ENCODE measurements around the gene KIAA0232.

The KIAA0232 gene

GRCh38 chr4:6772223-6772928, 10.2 kb upstream of the KIAA0232 start:
- Histone ChIP-seq H4K20me1 (ENCODE audit: control insufficient read depth, insufficient read depth, low read depth, low read length) (no peaks in the 10 kb centered on the region), H3K9me2 (replicated peaks; ENCODE audit: control insufficient read depth, low read length) (no peaks in the 10 kb centered on the region), H3F3A (ENCODE audit: control insufficient read depth, insufficient read depth) (no peaks in the 10 kb centered on the region), H3K27me3 (ENCODE audit: control insufficient read depth, low read length) (peaks cover 9% of the 10 kb centered on the region; the same call in 1 of the 2 replicates), H3K27ac (ENCODE audit: low read depth, low read length) (no peak overlapping the region), H3K79me2 (ENCODE audit: control insufficient read depth, low read length) (no peaks in the 10 kb centered on the region), H3K9me3 (ENCODE audit: control insufficient read depth, insufficient read depth, low read length) (no peaks in the 10 kb centered on the region), H3K36me3 (ENCODE audit: control insufficient read depth, low read length) (no peaks in the 10 kb centered on the region), H3K4me3 (ENCODE audit: low read length) (no peak overlapping the region), H3K4me2 (ENCODE audit: low read length) (no peak overlapping the region), H3K4me1 (ENCODE audit: control insufficient read depth, low read length) (peaks cover 10% of the 10 kb centered on the region)
- TF ChIP-seq EZH2phosphoT487 (IDR thresholded peaks at IDR 0.05; ENCODE audit: borderline replicate concordance, low read length) (no peak), CTCF (IDR thresholded peaks at IDR 0.05; ENCODE audit: low read depth, low read length, poor library complexity, severe bottlenecking) (no peak)

GRCh38 chr4:6773106-6773505, 9.4 kb upstream of the KIAA0232 start:
- Histone ChIP-seq H3K4me2 (ENCODE audit: low read length) (no peak overlapping the region), H3K27me3 (ENCODE audit: control insufficient read depth, low read length) (peaks cover 9% of the 10 kb centered on the region; the same call in 1 of the 2 replicates), H3K9me2 (replicated peaks; ENCODE audit: control insufficient read depth, low read length) (no peaks in the 10 kb centered on the region), H3K4me3 (ENCODE audit: low read length) (no peak overlapping the region), H3K9me3 (ENCODE audit: control insufficient read depth, insufficient read depth, low read length) (no peaks in the 10 kb centered on the region), H4K20me1 (ENCODE audit: control insufficient read depth, insufficient read depth, low read depth, low read length) (no peaks in the 10 kb centered on the region), H3K36me3 (ENCODE audit: control insufficient read depth, low read length) (no peaks in the 10 kb centered on the region), H3K27ac (ENCODE audit: low read depth, low read length) (no peak overlapping the region), H3K4me1 (ENCODE audit: control insufficient read depth, low read length) (peaks cover 17% of the 10 kb centered on the region), H3F3A (ENCODE audit: control insufficient read depth, insufficient read depth) (no peaks in the 10 kb centered on the region), H3K79me2 (ENCODE audit: control insufficient read depth, low read length) (no peaks in the 10 kb centered on the region)
- TF ChIP-seq CTCF (IDR thresholded peaks at IDR 0.05; ENCODE audit: low read depth, low read length, poor library complexity, severe bottlenecking) (no peak), EZH2phosphoT487 (IDR thresholded peaks at IDR 0.05; ENCODE audit: borderline replicate concordance, low read length) (no peak)

- no peaks in the 10 kb centered on the region for H3K79me2 ChIP-seq (ENCODE audit: control insufficient read depth, low read length)
- H4K20me1 ChIP-seq (ENCODE audit: control insufficient read depth, insufficient read depth, low read depth, low read length): no peaks in the 10 kb centered on the region
- H3K9me3 ChIP-seq (ENCODE audit: control insufficient read depth, insufficient read depth, low read length): no peaks in the 10 kb centered on the region
- H3K9me2 ChIP-seq (replicated peaks; ENCODE audit: control insufficient read depth, low read length): no peaks in the 10 kb centered on the region
- no peaks in the 10 kb centered on the region for H3F3A ChIP-seq (ENCODE audit: control insufficient read depth, insufficient read depth)
- peaks cover 9% of the 10 kb centered on the region; the same call in 1 of the 2 replicates for H3K27me3 ChIP-seq (ENCODE audit: control insufficient read depth, low read length)
- TF ChIP-seq EZH2phosphoT487 (IDR thresholded peaks at IDR 0.05; ENCODE audit: borderline replicate concordance, low read length): no peak
- TF ChIP-seq CTCF (IDR thresholded peaks at IDR 0.05; ENCODE audit: low read depth, low read length, poor library complexity, severe bottlenecking): no peak
- H3K27ac ChIP-seq (ENCODE audit: low read depth, low read length): no peak overlapping the region
- H3K4me1 ChIP-seq (ENCODE audit: control insufficient read depth, low read length): peaks cover 20% of the 10 kb centered on the region
- H3K36me3 ChIP-seq (ENCODE audit: control insufficient read depth, low read length): no peaks in the 10 kb centered on the region
- H3K4me2 ChIP-seq (ENCODE audit: low read length): no peak overlapping the region
- no peak overlapping the region for H3K4me3 ChIP-seq (ENCODE audit: low read length)
Observed at GRCh38 chr4:6773616-6774540, 8.6 kb upstream of the KIAA0232 start.
